B cell (primary cell): Measurements from ENCODE around the gene GBA3. TPM values are rescaled to one million over a fixed set of nuclear protein-coding genes. Genes with fewer than 3 reads are reported as not detected.

Experiments
- ATAC-seq: fragments of 200-7000 bp; cut with Tn5 transposase; one replicate; pipeline ENCODE4 v1.10.0; 2021; ENCODE audit warnings: low read depth, mild to moderate bottlenecking, moderate number of reproducible peaks, moderate library complexity
- CTCF ChIA-PET: fragments of 350-600 bp; sonication (Branson Sonifier 250); formaldehyde crosslinking; loops from one replicate; lab custom pipeline; 2021; ENCODE audit warnings: antibody characterized with exemption, inconsistent platforms; lab: Charles Lee
- POLR2A ChIA-PET: fragments of 350-600 bp; sonication (Branson Sonifier 250); formaldehyde crosslinking; loops from one replicate; lab custom pipeline; 2021; ENCODE audit warnings: antibody characterized with exemption; lab: Charles Lee
- DNase-seq: peaks from one replicate; pipeline ENCODE4 v3.0.0; 2013
- H2AFZ ChIP-seq: 2 replicates; pipeline ENCODE4 v1.6.1; 2012; ENCODE audit warnings: mild to moderate bottlenecking, low read depth, low read length; ENCODE audit not compliant: insufficient read depth, poor library complexity, severe bottlenecking
- H3K27ac ChIP-seq, 2 donors: 1 replicate in 1 of 2; 2 replicates in 1 of 2; pipeline ENCODE4 v1.5.1; 2012 to 2013; ENCODE audit warnings: low read length in 2 of 2, mild to moderate bottlenecking in 2 of 2, moderate library complexity in 1 of 2
- H3K27me3 ChIP-seq, 4 experiments: fragments of 200-600 bp in 1 of 4; sonication (generic) in 1 of 4; replicated peaks in 1 of 4; 1 replicate in 2 of 4; 2 replicates in 2 of 4; pipeline versions ENCODE4 v1.6.1 to v1.7.0; 2013 to 2016; ENCODE audit warnings: low read length in 3 of 4, mild to moderate bottlenecking in 2 of 4, mixed read lengths in 1 of 4, moderate library complexity in 1 of 4; ENCODE audit not compliant: insufficient read depth in 4 of 4, control insufficient read depth in 3 of 4; ENCODE audit errors: control extremely low read depth in 1 of 4
- H3K36me3 ChIP-seq, 2 experiments: replicated peaks in 1 of 2; 1 replicate in 1 of 2; 2 replicates in 1 of 2; pipeline versions ENCODE4 v1.6.1 to v1.7.1; 2013; ENCODE audit warnings: low read length in 1 of 2; ENCODE audit not compliant: insufficient read depth in 2 of 2, control insufficient read depth in 1 of 2; ENCODE audit errors: control extremely low read depth in 1 of 2, extremely low read depth in 1 of 2
- H3K4me1 ChIP-seq, 2 donors: fragments of 200-600 bp in 1 of 2; sonication (generic) in 1 of 2; 1 replicate in 1 of 2; 2 replicates in 1 of 2; pipeline versions ENCODE4 v1.5.1 to v1.6.1; 2013 to 2017; ENCODE audit warnings: low read length in 2 of 2; ENCODE audit not compliant: control insufficient read depth in 2 of 2, insufficient read depth in 2 of 2
- H3K4me2 ChIP-seq: replicated peaks from 2 replicates; pipeline ENCODE3; 2012; ENCODE audit warnings: mild to moderate bottlenecking, low read depth, low read length; ENCODE audit not compliant: poor library complexity, severe bottlenecking
- H3K4me3 ChIP-seq, 5 experiments: fragments of 200-600 bp in 1 of 5; sonication (generic) in 1 of 5; 1 replicate in 3 of 5; 2 replicates in 2 of 5; pipeline versions ENCODE4 v1.5.1 to v1.7.0; 2011 to 2016; ENCODE audit warnings: low read length in 4 of 5, mild to moderate bottlenecking in 4 of 5, low read depth in 2 of 5, control low read depth in 1 of 5, moderate library complexity in 1 of 5; ENCODE audit not compliant: insufficient read depth in 1 of 5; ENCODE audit errors: control extremely low read depth in 1 of 5, extremely low read depth in 1 of 5
- H3K79me2 ChIP-seq: fragments of 200-600 bp; sonication (generic); one replicate; pipeline ENCODE4 v1.6.0; 2016; ENCODE audit warnings: low read length; ENCODE audit not compliant: control insufficient read depth, insufficient read depth
- H3K9ac ChIP-seq: fragments of 200-600 bp; sonication (generic); 2 replicates; pipeline ENCODE4 v1.6.1; 2017; ENCODE audit warnings: mild to moderate bottlenecking, low read length, moderate library complexity
- H3K9me3 ChIP-seq, 3 donors: one replicate each; pipeline versions ENCODE4 v1.6.1 to v1.7.1; 2013; ENCODE audit warnings: low read length in 2 of 3; ENCODE audit not compliant: control insufficient read depth in 2 of 3, insufficient read depth in 1 of 3; ENCODE audit errors: control extremely low read depth in 1 of 3
- H4K20me1 ChIP-seq: 2 replicates; pipeline ENCODE4 v1.6.0; 2012; ENCODE audit warnings: mild to moderate bottlenecking, low read length; ENCODE audit not compliant: insufficient read depth, control insufficient read depth, poor library complexity, severe bottlenecking
- H3K27ac Mint-ChIP-seq: one replicate; pipeline ENCODE4 v1.8.0; 2021; ENCODE audit warnings: mixed read lengths
- H3K27me3 Mint-ChIP-seq: one replicate; pipeline ENCODE4 v1.8.0; 2021; ENCODE audit warnings: mixed read lengths
- H3K4me1 Mint-ChIP-seq: one replicate; pipeline ENCODE4 v1.8.0; 2021; ENCODE audit warnings: mixed read lengths
- H3K4me3 Mint-ChIP-seq: one replicate; pipeline ENCODE4 v1.8.0; 2021; ENCODE audit warnings: mixed read lengths
- H3K9me3 Mint-ChIP-seq: one replicate; pipeline ENCODE4 v1.8.0; 2022; ENCODE audit warnings: mixed read lengths; ENCODE audit not compliant: insufficient read depth
- CTCF ChIP-seq: fragments of 200-600 bp; IDR thresholded peaks from one replicate; pipeline ENCODE4 v1.8.0; 2022; ENCODE audit warnings: antibody characterized with exemption, mild to moderate bottlenecking
- EZH2 ChIP-seq: IDR thresholded peaks from 2 replicates; pipeline ENCODE4 v1.6.1; 2012; ENCODE audit warnings: borderline replicate concordance, low read depth, mild to moderate bottlenecking, moderate library complexity, low read length; ENCODE audit not compliant: insufficient read depth, poor library complexity, severe bottlenecking
- WGBS: methylation state at CpG from one replicate; pipeline ENCODE4 v1.1.5; 2013; ENCODE audit warnings: missing lambda C conversion rate; ENCODE audit not compliant: insufficient coverage; 5-methylcytosine and 5-hydroxymethylcytosine counted together
- intact Hi-C: fragments of 100-400 bp; cut with micrococcal nuclease; formaldehyde crosslinking; loops from one replicate; pipeline ENCODE4 v1.10.0; 2022
- polyA plus RNA-seq: library from polyadenylated mRNA; depleted of rRNA; stranded (reverse); fragments of >200 nt; gene quantifications from 2 replicates; pipeline ENCODE4 v1.2.3, GENCODE V29; 2012
- total RNA-seq, 2 donors: library from RNA; stranded (reverse); fragments of 120-200 nt in 1 of 2; gene quantifications; 1 replicate in 1 of 2; 2 replicates in 1 of 2; pipeline versions ENCODE4 v1.2.3 to v1.2.4, GENCODE V29; 2013 to 2022

The GBA3 gene
- total and polyA plus RNA-seq, 2 donors (not counting 1 experiment from before 2014, with no cell fraction given): not detected

GRCh38 chr4:22857411-22857810 lies 164.7 kb downstream of the GBA3 start:
- TF ChIP-seq EZH2: no peak
- TF ChIP-seq CTCF: no peak
- ChIA-PET POLR2A (no interaction called here), CTCF (no interaction called here)
- intact Hi-C loops: no loop called here
- Histone ChIP-seq H3K79me2 (no peaks in the 10 kb centered on the region), H3K27ac (no peak overlapping the region), H3K4me2 (no peak overlapping the region), H2AFZ (no peak overlapping the region), H3K9me3 (peaks cover 0 to 4% (median 0%) of the 10 kb centered on the region in 3 donors), H4K20me1 (no peaks in the 10 kb centered on the region), H3K27me3 (no peaks in the 10 kb centered on the region), H3K9ac (no peak overlapping the region), H3K36me3 (no peaks in the 10 kb centered on the region), H3K4me1 (no peaks in the 10 kb centered on the region), H3K4me3 (no peak overlapping the region)
- Mint-ChIP-seq H3K4me1 (no peaks in the 10 kb centered on the region), H3K27me3 (no peaks in the 10 kb centered on the region), H3K9me3 (no peaks in the 10 kb centered on the region), H3K4me3 (no peak overlapping the region), H3K27ac (no peak overlapping the region)
- ATAC-seq (no peak), DNase-seq (no peak)
- no CpG with 5 or more reads among the region's 2 CpGs for WGBS

GRCh38 chr4:22859318-22859717 lies 166.6 kb downstream of the GBA3 start:
- H3K27me3 Mint-ChIP-seq: no peaks in the 10 kb centered on the region
- TF ChIP-seq CTCF (no peak), EZH2 (no peak)
- intact Hi-C loops: no loop called here
- no CpG with 5 or more reads among the region's 2 CpGs for WGBS
- no peaks in the 10 kb centered on the region for H3K79me2 ChIP-seq
- no peaks in the 10 kb centered on the region for H3K27me3 ChIP-seq
- H2AFZ ChIP-seq: no peak overlapping the region
- peaks cover 7% of the 10 kb centered on the region for H3K9me3 Mint-ChIP-seq
- CTCF ChIA-PET: no interaction called here
- POLR2A ChIA-PET: no interaction called here
- H3K4me1 Mint-ChIP-seq: no peaks in the 10 kb centered on the region
- no peak overlapping the region for H3K9ac ChIP-seq
- ATAC-seq (no peak), DNase-seq (no peak)
- H4K20me1 ChIP-seq: no peaks in the 10 kb centered on the region
- no peak overlapping the region for H3K4me3 ChIP-seq
- H3K4me3 Mint-ChIP-seq: no peak overlapping the region
- H3K4me1 ChIP-seq: no peaks in the 10 kb centered on the region
- peaks cover 0 to 4% (median 0%) of the 10 kb centered on the region in 3 donors for H3K9me3 ChIP-seq
- no peaks in the 10 kb centered on the region for H3K36me3 ChIP-seq
- no peak overlapping the region for H3K27ac Mint-ChIP-seq
- H3K27ac ChIP-seq: no peak overlapping the region
- H3K4me2 ChIP-seq: no peak overlapping the region

Other genes with a start within 250 kb of the GBA3 start
- gene ADGRA3, start 176.9 kb upstream of the GBA3 start, total RNA-seq: 0.10 TPM in 1 of 2 replicates, not detected in the other
- 0.25 and 0.35 TPM in 2 replicates for gene ADGRA3, start 176.9 kb upstream of the GBA3 start, polyA plus RNA-seq